ENCODE data around the gene SH3TC2. TPM values are rescaled to one million over a fixed set of nuclear protein-coding genes. Genes with fewer than 3 reads are reported as not detected.

The SH3TC2 gene
- total RNA-seq, 1 donor from 2014 or later = 0.21 TPM

GRCh38 chr5:148979083-148979723, 83.7 kb downstream of the SH3TC2 start:
- Histone ChIP-seq H3K4me3 (no peak overlapping the region), H3K4me1 (no peaks in the 10 kb centered on the region), H3K27ac (no peak overlapping the region), H3K36me3 (no peaks in the 10 kb centered on the region), H3K27me3 (no peaks in the 10 kb centered on the region), H3K9me3 (no peaks in the 10 kb centered on the region)
- intact Hi-C loops (cut with DNase I) = no loop called here
- DNase-seq (ENCODE audit: low spot score in 2 of 2) = no peak
- TF ChIP-seq, protein P1, sequence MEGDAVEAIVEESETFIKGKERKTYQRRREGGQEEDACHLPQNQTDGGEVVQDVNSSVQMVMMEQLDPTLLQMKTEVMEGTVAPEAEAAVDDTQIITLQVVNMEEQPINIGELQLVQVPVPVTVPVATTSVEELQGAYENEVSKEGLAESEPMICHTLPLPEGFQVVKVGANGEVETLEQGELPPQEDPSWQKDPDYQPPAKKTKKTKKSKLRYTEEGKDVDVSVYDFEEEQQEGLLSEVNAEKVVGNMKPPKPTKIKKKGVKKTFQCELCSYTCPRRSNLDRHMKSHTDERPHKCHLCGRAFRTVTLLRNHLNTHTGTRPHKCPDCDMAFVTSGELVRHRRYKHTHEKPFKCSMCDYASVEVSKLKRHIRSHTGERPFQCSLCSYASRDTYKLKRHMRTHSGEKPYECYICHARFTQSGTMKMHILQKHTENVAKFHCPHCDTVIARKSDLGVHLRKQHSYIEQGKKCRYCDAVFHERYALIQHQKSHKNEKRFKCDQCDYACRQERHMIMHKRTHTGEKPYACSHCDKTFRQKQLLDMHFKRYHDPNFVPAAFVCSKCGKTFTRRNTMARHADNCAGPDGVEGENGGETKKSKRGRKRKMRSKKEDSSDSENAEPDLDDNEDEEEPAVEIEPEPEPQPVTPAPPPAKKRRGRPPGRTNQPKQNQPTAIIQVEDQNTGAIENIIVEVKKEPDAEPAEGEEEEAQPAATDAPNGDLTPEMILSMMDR (IDR thresholded peaks at IDR 0.05) = no peak

GRCh38 chr5:148978370-148979082, 84.3 kb downstream of the SH3TC2 start:
- intact Hi-C loops (cut with DNase I) = no loop called here
- no peak overlapping the region for H3K27ac ChIP-seq

DNA sequence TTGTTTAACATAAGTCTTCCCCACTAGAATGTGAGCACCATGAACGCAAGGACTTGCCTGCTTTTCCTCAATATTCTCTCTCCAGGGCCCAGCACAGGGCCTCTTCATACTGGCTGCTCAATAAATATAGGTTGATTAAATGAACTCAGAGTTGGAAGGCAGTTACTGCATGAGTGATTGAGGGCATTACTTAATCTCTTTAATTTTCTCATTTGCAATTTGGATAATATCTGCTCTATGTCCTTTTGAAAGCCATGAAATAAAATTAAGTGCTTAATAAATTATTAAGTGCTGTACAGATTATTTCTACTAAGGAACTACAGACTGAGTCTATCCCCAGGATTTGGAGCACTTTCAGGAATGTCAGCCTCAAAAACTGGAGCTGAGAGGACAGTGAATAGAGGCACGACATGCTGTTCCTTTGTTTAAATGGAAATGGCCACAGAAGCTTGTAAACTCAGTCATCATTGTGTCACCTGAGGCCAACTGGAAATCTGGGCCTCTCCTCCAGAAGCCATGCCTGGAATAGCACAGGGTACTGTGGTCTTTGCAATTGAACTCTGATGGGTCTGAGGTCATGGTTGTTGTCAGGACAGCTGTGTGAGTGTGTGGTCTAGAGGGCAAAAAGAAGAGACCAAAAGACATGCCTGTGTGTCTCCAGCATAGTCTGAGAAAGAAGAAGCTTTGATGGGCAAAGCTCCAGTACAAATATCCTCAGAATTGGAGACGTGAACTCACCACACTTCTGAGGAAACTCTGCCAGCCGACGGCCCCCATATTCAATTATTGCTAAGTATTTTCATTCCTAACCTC, 86.1 kb downstream of the SH3TC2 start:
- H3K4me1 ChIP-seq = peaks cover 7 to 9% of the 10 kb centered on the region in 2 donors
- TF ChIP-seq, protein P1 (IDR thresholded peaks at IDR 0.05) = no peak
- DNase-seq (ENCODE audit: low spot score in 2 of 2) = no peak
- H3K27ac ChIP-seq = no peak overlapping the region
- no peaks in the 10 kb centered on the region for H3K9me3 ChIP-seq
- H3K27me3 ChIP-seq = no peaks in the 10 kb centered on the region
- H3K4me3 ChIP-seq = no peak overlapping the region
- H3K36me3 ChIP-seq = no peaks in the 10 kb centered on the region
- intact Hi-C loops (cut with DNase I) = no loop called here

More at GRCh38 chr5:148978370-148979082, 84.3 kb downstream of the SH3TC2 start:
- H3K27me3 ChIP-seq = no peaks in the 10 kb centered on the region
- TF ChIP-seq, protein P1 (IDR thresholded peaks at IDR 0.05) = no peak
- no peaks in the 10 kb centered on the region for H3K4me1 ChIP-seq
- no peak overlapping the region for H3K4me3 ChIP-seq
- DNase-seq (ENCODE audit: low spot score in 2 of 2) = no peak
- H3K9me3 ChIP-seq = no peaks in the 10 kb centered on the region
- no peaks in the 10 kb centered on the region for H3K36me3 ChIP-seq

- Histone ChIP-seq H3K27me3 (no peaks in the 10 kb centered on the region), H3K4me1 (peaks cover 7 to 20% of the 10 kb centered on the region in 2 donors), H3K9me3 (no peaks in the 10 kb centered on the region), H3K27ac (no peak overlapping the region), H3K4me3 (no peak overlapping the region), H3K36me3 (no peaks in the 10 kb centered on the region)
- intact Hi-C loops (cut with DNase I) = no loop called here
- TF ChIP-seq, protein P1 (IDR thresholded peaks at IDR 0.05) = no peak
- DNase-seq (ENCODE audit: low spot score in 2 of 2) = no peak
Measured at GRCh38 chr5:148974642-148975327, 88.1 kb downstream of the SH3TC2 start.

- DNase-seq (ENCODE audit: low spot score in 2 of 2) = no peak
- Histone ChIP-seq H3K9me3 (no peaks in the 10 kb centered on the region), H3K36me3 (no peaks in the 10 kb centered on the region), H3K27me3 (no peaks in the 10 kb centered on the region), H3K4me3 (peak overlapping the region in 1 of 2 donors; percentile 21), H3K4me1 (peaks cover 7 to 26% of the 10 kb centered on the region in 2 donors), H3K27ac (peak overlapping the region; percentile 80 to 95)
- TF ChIP-seq, protein P1 (IDR thresholded peaks at IDR 0.05) = no peak
- intact Hi-C loops (cut with DNase I) = loop anchor here (1.0 kb wide), 2 partner anchors 8 to 147 kb away; partner anchors contain the start of gene ADRB2
Measured at GRCh38 chr5:148973455-148973854, 89.4 kb downstream of the SH3TC2 start.

Measured in ascending aorta (tissue), 2 donors.